Measurements from ENCODE around the gene PKP1.

GRCh38 chr1:201345081-201345355 is 61.7 kb downstream of the PKP1 start:
- TF ChIP-seq POLR2AphosphoS5 (IDR thresholded peaks at IDR 0.05; ENCODE audit: borderline replicate concordance, low read depth, low read length) (no peak), EZH2 (IDR thresholded peaks at IDR 0.05) (no peak), FOXP2 (optimal IDR thresholded peaks at IDR 0.05; ENCODE audit: control extremely low read depth, extremely low read length, insufficient read depth) (no peak)

All from SK-N-MC (cell line).